Measurements from ENCODE around the gene CAT.

The CAT gene

GRCh38 chr11:34461215-34461614 lies 22.5 kb downstream of the CAT start:
- no peak for DNase-seq

GRCh38 chr11:34464591-34465051 lies 25.9 kb downstream of the CAT start:
- DNase-seq = no peak

GRCh38 chr11:34466802-34467488 lies 28.2 kb downstream of the CAT start:
- DNase-seq = no peak

- DNase-seq = no peak
Measured at GRCh38 chr11:34468209-34468841, 29.6 kb downstream of the CAT start.

DNA sequence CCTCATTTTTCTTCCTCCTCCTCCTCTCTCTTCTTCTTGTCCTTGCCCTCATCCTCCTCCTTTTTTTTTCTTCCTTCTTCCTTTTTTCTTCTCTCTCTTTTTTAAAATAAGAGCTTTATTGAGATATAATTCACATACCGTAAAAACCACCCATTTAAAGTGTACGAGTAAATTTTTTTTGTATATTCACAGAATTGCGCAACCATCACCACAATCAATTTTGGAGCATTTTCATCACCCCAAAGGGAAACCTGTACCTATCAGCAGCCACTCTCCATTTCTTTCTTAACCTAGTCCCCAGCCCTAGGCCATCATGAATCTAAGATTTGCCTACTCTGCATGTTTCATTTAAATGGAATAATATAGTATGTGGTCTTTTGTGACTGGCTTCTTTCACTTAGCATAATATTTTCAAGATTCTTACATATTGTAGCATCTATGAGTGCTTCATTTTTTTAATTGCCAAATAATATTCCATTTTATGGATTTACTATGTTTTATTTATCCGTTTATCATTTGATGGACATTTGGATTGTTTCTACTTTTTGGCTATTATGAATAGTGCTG lies 35.0 kb downstream of the CAT start:
- no peak for DNase-seq

GRCh38 chr11:34475656-34476055 lies 36.9 kb downstream of the CAT start:
- DNase-seq = no peak

DNA sequence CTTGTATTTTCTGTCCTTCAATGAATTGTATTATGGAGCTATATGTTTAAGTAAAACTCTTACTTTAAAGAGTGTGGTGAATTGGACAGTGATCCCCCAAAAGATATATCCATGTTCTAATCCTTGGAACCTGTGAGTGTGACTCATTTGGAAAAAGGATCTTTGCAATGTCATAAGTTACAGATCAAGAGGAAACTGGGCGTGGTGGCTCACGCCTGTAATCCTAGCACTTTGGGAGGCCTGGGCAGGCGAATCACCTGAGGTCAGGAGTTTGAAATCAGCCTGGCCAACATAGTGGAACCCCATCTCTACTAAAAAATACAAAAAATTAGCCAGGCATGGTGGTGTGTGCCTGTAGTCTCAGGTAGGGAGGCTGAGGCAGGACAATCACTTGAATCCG lies 38.1 kb downstream of the CAT start:
- DNase-seq = no peak

DNA sequence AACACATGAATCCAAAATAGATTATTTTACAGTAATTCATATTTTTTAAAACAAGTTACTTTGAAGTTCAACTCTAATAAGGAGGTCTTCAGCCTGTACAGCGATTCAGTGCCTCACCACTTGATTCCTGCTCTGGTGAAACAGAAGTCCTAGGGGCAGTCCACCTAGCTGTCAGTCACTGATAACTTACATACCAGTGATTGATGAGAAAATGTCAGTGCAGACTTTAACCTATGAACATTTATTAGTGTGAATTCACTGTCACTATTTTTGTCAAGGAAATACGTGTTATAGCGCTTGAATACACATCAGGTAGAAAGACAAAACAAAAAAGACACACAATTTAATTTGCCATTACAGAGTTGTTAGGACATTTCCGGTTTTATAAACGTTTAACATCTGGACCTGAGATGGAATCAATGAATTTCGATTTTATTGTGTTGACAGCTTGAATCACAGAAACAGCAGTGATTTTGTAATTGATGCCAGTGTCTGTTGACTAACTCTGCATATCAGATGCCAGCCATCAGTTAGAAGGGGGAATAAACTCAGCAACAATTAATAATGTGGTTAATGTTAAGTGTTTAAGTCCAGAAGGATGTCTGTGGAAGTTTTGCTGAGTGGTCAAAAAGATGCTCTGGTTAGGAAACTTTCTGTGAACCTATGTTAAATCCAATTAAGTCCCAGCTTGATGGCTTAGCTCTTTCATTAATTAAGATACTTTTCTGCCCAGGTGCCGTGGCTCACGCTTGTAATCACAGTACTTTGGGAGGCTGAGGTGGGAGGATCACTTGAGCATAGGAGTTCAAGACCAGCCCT lies 40.3 kb downstream of the CAT start:
- no peak for DNase-seq

- DNase-seq = no peak
Measured at GRCh38 chr11:34480314-34480713, 41.6 kb downstream of the CAT start.

- no peak for DNase-seq
Measured at GRCh38 chr11:34481307-34481706, 42.6 kb downstream of the CAT start.

DNA sequence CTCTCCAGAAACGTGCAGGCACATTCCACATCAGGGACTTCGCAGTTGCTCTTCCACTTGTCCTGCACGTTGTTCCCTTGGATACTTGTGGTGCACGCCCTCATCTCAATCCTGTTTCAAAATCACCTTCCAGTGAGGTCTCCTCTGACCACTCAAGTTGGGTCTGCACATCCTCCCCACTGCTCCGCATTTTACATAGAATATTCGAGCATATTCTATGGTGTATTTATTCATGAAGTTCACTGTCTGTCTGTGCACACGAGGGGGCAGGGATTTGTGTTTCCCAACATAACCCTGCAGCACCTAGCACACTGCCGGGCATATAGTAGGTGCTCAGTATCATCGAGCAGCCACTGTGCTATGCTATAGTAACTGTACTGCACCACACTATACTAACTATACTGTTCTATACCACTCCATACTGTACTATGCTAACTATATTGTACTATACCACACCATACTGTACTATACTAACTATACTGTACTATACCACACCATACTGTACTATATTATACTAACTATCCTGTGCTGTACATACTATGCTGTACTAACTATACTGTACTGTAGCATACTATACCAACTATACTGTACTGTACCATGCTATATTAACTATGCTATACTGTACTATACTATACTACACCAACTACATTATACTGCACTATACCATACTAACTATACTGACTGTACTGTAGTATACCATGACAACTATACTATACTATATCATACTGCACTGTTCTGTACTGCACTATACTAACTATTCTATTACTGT lies 44.6 kb downstream of the CAT start:
- DNase-seq = no peak

DNA sequence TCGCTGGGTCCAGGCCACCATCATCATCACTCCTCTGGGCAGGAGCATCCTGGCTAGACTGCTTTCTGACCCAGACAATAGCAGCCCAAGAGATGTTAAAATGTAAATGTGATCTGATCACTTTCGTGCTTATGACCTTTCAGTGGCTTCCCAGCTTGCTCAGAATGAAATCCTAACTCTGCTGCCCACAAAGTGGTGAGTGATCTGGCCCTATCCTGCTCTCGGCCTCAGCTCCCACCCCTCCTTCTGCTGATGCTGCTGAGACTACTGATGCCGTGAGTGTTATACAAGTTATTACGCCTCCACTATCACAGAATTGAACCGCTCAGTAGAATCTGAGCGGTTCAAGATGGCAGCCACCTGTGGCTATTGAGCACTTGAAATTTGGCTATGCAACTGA lies 48.7 kb downstream of the CAT start:
- DNase-seq = no peak

DNA sequence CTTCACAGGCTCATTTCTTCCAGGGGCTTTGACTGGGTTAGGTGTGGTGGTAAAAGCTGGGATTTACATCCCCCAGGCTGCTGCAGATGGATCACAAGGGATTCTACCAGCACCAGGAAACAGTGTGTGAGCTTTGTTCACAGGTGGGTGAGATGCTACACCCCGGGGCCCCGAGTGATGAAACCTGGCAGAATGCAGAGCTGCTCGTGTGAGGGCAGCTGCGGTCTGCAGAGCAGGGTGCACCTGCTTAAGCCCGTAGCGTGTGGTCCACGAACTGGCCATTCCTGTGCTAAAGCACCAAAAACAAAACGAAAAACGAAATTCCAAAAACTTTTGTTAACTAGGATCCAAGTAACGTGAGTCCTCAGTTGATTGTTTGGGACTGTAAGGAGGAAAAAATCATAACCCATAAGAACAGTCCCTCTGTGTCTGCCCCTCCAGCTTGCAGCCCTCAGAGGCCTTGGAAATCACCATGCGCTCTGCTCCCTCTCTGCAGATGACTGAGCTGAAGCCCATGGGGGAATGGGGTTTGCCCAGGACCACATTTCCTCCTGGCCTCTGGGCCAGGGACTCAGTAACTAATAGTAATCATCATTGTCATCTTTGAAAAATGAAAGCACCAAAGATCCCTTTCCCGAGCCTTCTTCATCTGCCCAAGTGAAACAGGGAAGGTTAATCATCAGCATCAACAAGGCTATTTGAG lies 50.3 kb downstream of the CAT start:
- no peak for DNase-seq

DNA sequence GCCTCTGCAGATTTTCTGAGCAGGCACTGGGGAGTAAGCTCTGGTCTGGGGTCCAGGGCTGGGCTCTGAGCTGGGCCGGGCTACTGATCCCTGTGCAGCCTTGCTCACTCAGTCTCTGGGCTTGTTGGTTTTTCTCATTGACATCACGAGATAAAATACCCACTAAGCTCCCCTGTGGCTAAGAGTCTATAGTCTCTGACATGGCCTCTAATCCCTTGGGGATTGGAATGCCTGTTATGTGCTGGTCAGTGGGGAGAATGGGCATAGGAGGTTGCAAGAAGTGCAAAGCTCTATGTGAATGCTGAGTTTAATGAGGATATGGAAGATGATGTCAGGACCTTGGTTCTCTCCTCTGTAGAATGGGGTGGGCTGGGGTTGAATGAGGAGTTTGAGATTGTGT lies 51.6 kb downstream of the CAT start:
- no peak for DNase-seq

DNA sequence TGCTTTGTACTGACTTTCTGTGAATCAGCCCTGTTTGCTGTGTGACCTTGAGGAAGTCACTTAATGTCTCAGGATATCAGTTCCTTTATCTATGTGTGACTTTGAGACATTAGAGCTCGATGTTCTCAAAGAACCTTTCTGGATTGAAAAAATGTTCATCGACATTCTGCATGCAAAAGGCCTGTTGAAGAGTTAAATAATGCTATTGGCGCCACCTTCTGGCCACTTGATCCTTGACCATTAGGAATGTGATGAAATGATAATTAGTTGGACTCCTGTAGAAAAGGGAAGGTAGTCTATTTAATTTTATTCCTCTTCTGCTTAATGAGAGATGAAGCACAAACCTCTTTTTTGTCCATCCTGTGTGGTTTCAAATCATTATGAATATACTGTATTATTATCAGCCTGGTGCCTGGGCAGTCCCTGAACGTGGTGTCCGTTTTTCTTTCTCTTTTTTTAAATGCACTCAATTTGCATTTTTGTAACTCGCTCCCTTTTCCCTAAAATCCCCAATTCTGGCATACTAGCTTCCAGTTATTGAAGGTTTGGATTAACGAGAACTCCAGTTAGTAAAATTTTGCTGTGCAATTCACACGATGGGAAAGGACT lies 54.2 kb downstream of the CAT start:
- no peak for DNase-seq

DNA sequence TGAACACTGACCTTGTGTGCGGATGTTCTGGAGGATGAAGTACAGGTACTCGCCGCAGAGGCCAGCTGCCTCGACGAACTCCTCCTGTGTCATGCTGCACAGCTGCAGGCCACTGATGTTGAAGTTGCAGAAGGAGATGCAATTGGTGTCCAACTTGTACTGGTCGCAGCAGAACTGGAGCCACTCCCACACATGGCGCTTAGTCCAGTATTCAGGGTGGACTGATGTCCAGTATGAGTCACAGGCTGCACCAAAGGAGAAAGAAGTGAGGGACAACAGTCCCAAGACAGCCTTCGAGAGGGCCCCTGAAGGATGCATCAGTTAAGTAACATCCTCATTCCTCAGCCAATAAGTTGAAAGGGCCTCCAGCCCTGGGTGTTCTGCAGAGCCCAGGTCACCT lies 54.7 kb downstream of the CAT start:
- no peak for DNase-seq

GRCh38 chr11:34493926-34494595 lies 55.3 kb downstream of the CAT start:
- DNase-seq = no peak

DNA sequence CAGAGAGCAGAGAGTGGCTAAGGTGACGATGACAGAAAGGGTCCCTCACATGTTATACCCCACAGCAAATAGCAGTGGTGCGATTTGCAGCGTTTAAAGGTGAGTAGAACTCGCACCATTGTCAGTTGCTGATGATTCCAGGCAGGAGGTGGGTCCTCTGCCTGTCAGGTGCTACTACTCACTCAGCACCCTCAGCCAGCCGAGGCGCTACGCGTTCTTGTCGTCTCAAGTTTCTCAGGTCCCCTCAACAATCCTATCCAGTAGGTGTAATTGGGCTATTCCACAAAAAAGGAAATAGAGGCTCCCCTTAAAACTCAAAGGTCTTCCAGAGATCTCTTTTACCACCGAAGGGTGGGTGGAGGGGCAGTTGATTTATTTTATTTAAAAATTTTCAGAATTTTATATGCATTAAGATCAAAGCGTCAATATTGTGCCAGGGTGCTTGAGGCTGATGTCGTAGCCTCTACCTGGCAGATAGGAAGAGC lies 56.5 kb downstream of the CAT start:
- DNase-seq = no peak

- DNase-seq = no peak
Measured at GRCh38 chr11:34495724-34496377, 57.1 kb downstream of the CAT start.

GRCh38 chr11:34499719-34500500 lies 61.2 kb downstream of the CAT start:
- no peak for DNase-seq
